H9 (cell line): ENCODE results near the gene TMEM219. TPM values are rescaled to one million over a fixed set of nuclear protein-coding genes. Genes with fewer than 3 reads are reported as not detected.

Experiments
- DNase-seq: peaks from one replicate; pipeline ENCODE4 v3.0.0-alpha.2; 2017
- H2AFZ ChIP-seq: one replicate; pipeline ENCODE4 v1.6.1; 2013; ENCODE audit warnings: mild to moderate bottlenecking, low read length, control low read depth, moderate library complexity
- H2AK5ac ChIP-seq: 2 replicates; pipeline ENCODE4 v1.6.1; 2013; ENCODE audit warnings: low read length, control low read depth, mixed read lengths; ENCODE audit not compliant: insufficient read length
- H2BK120ac ChIP-seq: one replicate; pipeline ENCODE4 v1.6.1; 2013; ENCODE audit warnings: low read depth, mild to moderate bottlenecking, low read length, control low read depth, inconsistent platforms; ENCODE audit not compliant: poor library complexity, severe bottlenecking
- H2BK12ac ChIP-seq: 2 replicates; pipeline ENCODE4 v1.6.1; 2013; ENCODE audit warnings: low read length, control low read depth, mixed read lengths, low read depth; ENCODE audit not compliant: insufficient read length
- H2BK15ac ChIP-seq: 2 replicates; pipeline ENCODE4 v1.6.1; 2013; ENCODE audit warnings: low read depth, low read length, control low read depth
- H2BK20ac ChIP-seq: one replicate; pipeline ENCODE4 v1.6.1; 2013; ENCODE audit warnings: low read depth, mild to moderate bottlenecking, low read length, control low read depth, inconsistent platforms; ENCODE audit not compliant: poor library complexity, severe bottlenecking
- H2BK5ac ChIP-seq: 2 replicates; pipeline ENCODE4 v1.6.1; 2013; ENCODE audit warnings: low read length, control low read depth, mixed read lengths; ENCODE audit not compliant: insufficient read length
- H3K14ac ChIP-seq: 2 replicates; pipeline ENCODE4 v1.6.1; 2013; ENCODE audit warnings: low read length, control low read depth; ENCODE audit not compliant: insufficient read depth
- H3K18ac ChIP-seq: 2 replicates; pipeline ENCODE4 v1.6.1; 2013; ENCODE audit warnings: low read depth, mild to moderate bottlenecking, mixed read lengths, low read length, control low read depth; ENCODE audit not compliant: insufficient read length
- H3K23ac ChIP-seq: 2 replicates; pipeline ENCODE4 v1.6.1; 2013; ENCODE audit warnings: low read length, control low read depth, mixed read lengths, low read depth; ENCODE audit not compliant: insufficient read length
- H3K23me2 ChIP-seq: 2 replicates; pipeline ENCODE4 v1.6.1; 2013; ENCODE audit warnings: low read depth, mild to moderate bottlenecking, mixed read lengths, low read length, control low read depth; ENCODE audit not compliant: insufficient read length, poor library complexity, severe bottlenecking
- H3K27ac ChIP-seq: 2 replicates; pipeline ENCODE4 v1.5.1; 2013; ENCODE audit warnings: low read length, control low read depth, mixed read lengths, low read depth; ENCODE audit not compliant: insufficient read length
- H3K27me3 ChIP-seq: 2 replicates; pipeline ENCODE4 v1.6.1; 2013; ENCODE audit warnings: low read length, control low read depth, inconsistent platforms; ENCODE audit not compliant: insufficient read depth
- H3K4ac ChIP-seq: 2 replicates; pipeline ENCODE4 v1.6.1; 2013; ENCODE audit warnings: low read depth, mild to moderate bottlenecking, control low read depth, inconsistent platforms, low read length, moderate library complexity
- H3K4me1 ChIP-seq: 2 replicates; pipeline ENCODE4 v1.6.1; 2013; ENCODE audit warnings: low read length, control low read depth, inconsistent platforms; ENCODE audit not compliant: insufficient read depth
- H3K4me2 ChIP-seq: 2 replicates; pipeline ENCODE4 v1.6.1; 2013; ENCODE audit warnings: low read length, control low read depth, mixed read lengths; ENCODE audit not compliant: insufficient read length, insufficient read depth
- H3K56ac ChIP-seq: 2 replicates; pipeline ENCODE4 v1.6.1; 2013; ENCODE audit warnings: low read depth, mild to moderate bottlenecking, mixed read lengths, low read length, control low read depth; ENCODE audit not compliant: insufficient read length
- H3K79me1 ChIP-seq: 2 replicates; pipeline ENCODE4 v1.6.1; 2013; ENCODE audit warnings: low read depth, mild to moderate bottlenecking, moderate library complexity, low read length, control low read depth, inconsistent platforms; ENCODE audit not compliant: insufficient read depth, poor library complexity, severe bottlenecking
- H3K79me2 ChIP-seq: 2 replicates; pipeline ENCODE4 v1.6.1; 2013; ENCODE audit warnings: low read length, control low read depth, inconsistent platforms; ENCODE audit not compliant: insufficient read depth
- H3K9ac ChIP-seq: 2 replicates; pipeline ENCODE4 v1.6.1; 2013; ENCODE audit warnings: low read length, control low read depth, mixed read lengths; ENCODE audit not compliant: insufficient read length; ENCODE audit errors: extremely low read depth
- H3K9me3 ChIP-seq: one replicate; pipeline ENCODE4 v1.6.1; 2013; ENCODE audit warnings: low read depth, low read length, inconsistent platforms; ENCODE audit not compliant: control insufficient read depth
- H3T11ph ChIP-seq: one replicate; pipeline ENCODE4 v1.6.1; 2013; ENCODE audit warnings: mild to moderate bottlenecking, low read length, control low read depth, inconsistent platforms
- H4K20me1 ChIP-seq: one replicate; pipeline ENCODE4 v1.6.1; 2013; ENCODE audit not compliant: control insufficient read depth, insufficient read length, insufficient read depth
- H4K5ac ChIP-seq: 2 replicates; pipeline ENCODE4 v1.6.1; 2013; ENCODE audit warnings: low read depth, mild to moderate bottlenecking, mixed read lengths, low read length, control low read depth; ENCODE audit not compliant: insufficient read length
- H4K8ac ChIP-seq: replicated peaks from 2 replicates; pipeline ENCODE4 v1.6.1; 2013; ENCODE audit warnings: low read length, control low read depth, mixed read lengths, low read depth; ENCODE audit not compliant: insufficient read length
- H4K91ac ChIP-seq: 2 replicates; pipeline ENCODE4 v1.6.1; 2013; ENCODE audit warnings: low read depth, mild to moderate bottlenecking, moderate library complexity, mixed read lengths, low read length, control low read depth; ENCODE audit not compliant: insufficient read length
- H3K27ac Mint-ChIP-seq, 3 experiments: 2 replicates in 2 of 3; 3 replicates in 1 of 3; pipeline ENCODE4 v1.8.0; 2020 to 2021; ENCODE audit warnings: mixed read lengths in 3 of 3, mild to moderate bottlenecking in 1 of 3, moderate library complexity in 1 of 3
- H3K27me3 Mint-ChIP-seq: 2 replicates; pipeline ENCODE4 v1.8.0; 2021; ENCODE audit warnings: low read depth, mild to moderate bottlenecking, moderate library complexity, mixed read lengths
- H3K36me3 Mint-ChIP-seq, 3 experiments: 2 replicates in 2 of 3; 3 replicates in 1 of 3; pipeline ENCODE4 v1.8.0; 2020 to 2021; ENCODE audit warnings: low read depth in 3 of 3, mixed read lengths in 3 of 3; ENCODE audit not compliant: insufficient read depth in 1 of 3
- H3K4me1 Mint-ChIP-seq, 2 experiments: 2 replicates each; pipeline ENCODE4 v1.8.0; 2020; ENCODE audit warnings: mixed read lengths in 2 of 2
- H3K4me3 Mint-ChIP-seq, 2 experiments: 2 replicates in 1 of 2; 3 replicates in 1 of 2; pipeline ENCODE4 v1.8.0; 2020 to 2021; ENCODE audit warnings: mild to moderate bottlenecking in 2 of 2, mixed read lengths in 2 of 2, moderate library complexity in 1 of 2
- H3K9me3 Mint-ChIP-seq, 2 experiments: 2 replicates in 1 of 2; 3 replicates in 1 of 2; pipeline ENCODE4 v1.8.0; 2020; ENCODE audit warnings: mild to moderate bottlenecking in 2 of 2, mixed read lengths in 2 of 2, moderate library complexity in 1 of 2
- CTCF ChIP-seq: fragments of 200-600 bp; sonication (generic); conservative IDR thresholded peaks from 3 replicates; pipeline ENCODE4 v1.8.0; 2021; ENCODE audit warnings: antibody characterized with exemption, mild to moderate bottlenecking
- WGBS: extraction: QIAGEN DNeasy Blood & Tissue Kit; methylation state at CpG from one replicate; pipeline ENCODE4 v1.1.7; 2013; ENCODE audit warnings: missing lambda C conversion rate, low lambda C conversion rate, mixed read lengths; ENCODE audit not compliant: insufficient read length; ENCODE audit errors: extremely low coverage; 5-methylcytosine and 5-hydroxymethylcytosine counted together
- total RNA-seq: library from RNA; stranded (reverse); gene quantifications from 2 replicates; pipeline ENCODE4 v1.2.1, GENCODE V29; 2021

The TMEM219 gene
- total RNA-seq, 1 experiment from 2014 or later: 89.1 TPM

GRCh38 chr16:30018731-30019158 is 56.9 kb downstream of the TMEM219 start:
- H3K79me1 ChIP-seq: no peaks in the 10 kb centered on the region
- H3K14ac ChIP-seq: no peak overlapping the region
- TF ChIP-seq CTCF: no peak
- H2BK20ac ChIP-seq: no peak overlapping the region
- Mint-ChIP-seq H3K27me3 (peaks cover 3% of the 10 kb centered on the region), H3K9me3 (no peaks in the 10 kb centered on the region), H3K4me3 (no peak overlapping the region), H3K36me3 (peaks cover 0 to 4% (median 2%) of the 10 kb centered on the region in 3 experiments; a peak in 3 of 7 replicates), H3K4me1 (0 out of 4 replicates have a peak, but pooled peaks cover 0 to 3% of the 10 kb centered on the region in 2 experiments), H3K27ac (no peak overlapping the region)
- no peak overlapping the region for H2AK5ac ChIP-seq
- peaks cover 4% of the 10 kb centered on the region for H3K23me2 ChIP-seq
- H2BK120ac ChIP-seq: no peak overlapping the region
- no peak overlapping the region for H3K27ac ChIP-seq
- H3K9ac ChIP-seq: no peak overlapping the region
- H2BK12ac ChIP-seq: no peak overlapping the region
- no peak overlapping the region for H4K8ac ChIP-seq
- no peak overlapping the region for H4K5ac ChIP-seq
- H3K4me1 ChIP-seq: no peaks in the 10 kb centered on the region
- no peak overlapping the region for H3K4me2 ChIP-seq
- H4K91ac ChIP-seq: no peak overlapping the region
- no peak overlapping the region for H2BK15ac ChIP-seq
- H4K20me1 ChIP-seq: no peaks in the 10 kb centered on the region
- no peak overlapping the region for H3K4ac ChIP-seq
- no peak for DNase-seq
- no peaks in the 10 kb centered on the region for H3K79me2 ChIP-seq
- no peak overlapping the region for H3T11ph ChIP-seq
- no peaks in the 10 kb centered on the region for H3K9me3 ChIP-seq
- WGBS: no CpG with 5 or more reads among the region's 4 CpGs
- H3K27me3 ChIP-seq: no peaks in the 10 kb centered on the region; the same call in 1 of the 2 replicates
- H2AFZ ChIP-seq: no peak overlapping the region
- no peak overlapping the region for H3K23ac ChIP-seq
- no peak overlapping the region for H3K18ac ChIP-seq
- no peak overlapping the region for H2BK5ac ChIP-seq
- no peak overlapping the region for H3K56ac ChIP-seq

Other genes starting within 250 kb of the TMEM219 start
- not detected in 2 replicates for gene C16orf54, start 216.1 kb upstream of the TMEM219 start, total RNA-seq
- gene ZG16, start 183.8 kb upstream of the TMEM219 start, total RNA-seq: not detected in 2 replicates
- gene KIF22, start 171.3 kb upstream of the TMEM219 start, total RNA-seq: 148 and 151 TPM in 2 replicates
- 412 and 414 TPM in 2 replicates for gene MAZ, start 155.6 kb upstream of the TMEM219 start, total RNA-seq
- gene PRRT2, start 149.9 kb upstream of the TMEM219 start, total RNA-seq: 10.7 and 14.6 TPM in 2 replicates
- 65.3 and 67.8 TPM in 2 replicates for gene PAGR1, start 145.9 kb upstream of the TMEM219 start, total RNA-seq
- 2.5 and 3.1 TPM in 2 replicates for gene MVP, start 141.6 kb upstream of the TMEM219 start, total RNA-seq
- 70.0 and 70.6 TPM in 2 replicates for gene CDIPT, start 98.9 kb upstream of the TMEM219 start, total RNA-seq
- 44.7 and 50.8 TPM in 2 replicates for gene SEZ6L2, start 62.5 kb upstream of the TMEM219 start, total RNA-seq
- gene ASPHD1, start 61.6 kb upstream of the TMEM219 start, total RNA-seq: 16.7 and 17.9 TPM in 2 replicates
- 16.8 and 18.3 TPM in 2 replicates for gene KCTD13, start 35.9 kb upstream of the TMEM219 start, total RNA-seq
- gene TAOK2, start 11.8 kb downstream of the TMEM219 start, total RNA-seq: 43.1 and 43.9 TPM in 2 replicates
- gene HIRIP3, start 33.5 kb downstream of the TMEM219 start, total RNA-seq: 18.5 and 21.6 TPM in 2 replicates
- 94.1 and 101 TPM in 2 replicates for gene INO80E, start 34.2 kb downstream of the TMEM219 start, total RNA-seq
- gene DOC2A, start 48.9 kb downstream of the TMEM219 start, total RNA-seq: 10.2 and 12.2 TPM in 2 replicates
- gene C16orf92, start 61.1 kb downstream of the TMEM219 start, total RNA-seq: not detected in 2 replicates
- gene TLCD3B, start 69.2 kb downstream of the TMEM219 start, total RNA-seq: 20.9 and 22.3 TPM in 2 replicates
- gene ALDOA, start 103.7 kb downstream of the TMEM219 start, total RNA-seq: 1,356 and 1,375 TPM in 2 replicates
- 162 and 163 TPM in 2 replicates for gene PPP4C, start 113.9 kb downstream of the TMEM219 start, total RNA-seq
- gene TBX6, start 129.8 kb downstream of the TMEM219 start, total RNA-seq: 1.6 and 1.9 TPM in 2 replicates
- gene YPEL3, start 134.1 kb downstream of the TMEM219 start, total RNA-seq: 26.3 and 27.5 TPM in 2 replicates
- gene GDPD3, start 151.5 kb downstream of the TMEM219 start, total RNA-seq: 3.8 and 4.0 TPM in 2 replicates
- gene MAPK3, start 161.1 kb downstream of the TMEM219 start, total RNA-seq: 52.3 and 53.5 TPM in 2 replicates
- gene CORO1A, start 221.5 kb downstream of the TMEM219 start, total RNA-seq: 3.4 and 4.8 TPM in 2 replicates
- gene BOLA2B, start 231.6 kb downstream of the TMEM219 start, total RNA-seq: 202 and 218 TPM in 2 replicates
- 30.3 TPM in 2 replicates for gene SLX1A, start 231.8 kb downstream of the TMEM219 start, total RNA-seq
- 21.5 and 21.8 TPM in 2 replicates for gene SULT1A3, start 237.2 kb downstream of the TMEM219 start, total RNA-seq